Measurements from ENCODE around the gene CFAP20DC.
"Not testable (repeated sequence)": the region's sequence is repeated elsewhere in the genome, so short reads cannot be mapped to it uniquely, and the experiment has no call there.

- TF ChIP-seq CTCF (IDR thresholded peaks at IDR 0.05; ENCODE audit: low read depth, low read length); POLR2A (IDR thresholded peaks at IDR 0.05; ENCODE audit: extremely low read depth, insufficient read length); MAX (IDR thresholded peaks at IDR 0.05; ENCODE audit: low read depth, low read length): not testable (repeated sequence)
Observed at GRCh38 chr3:59098516-59098915, 48.7 kb upstream of the CFAP20DC start.
